Liver (tissue), 9 donors: ENCODE results near the gene TRAPPC3. TPM values are rescaled to one million over a fixed set of nuclear protein-coding genes. Genes with fewer than 3 reads are reported as not detected.

Experiments
- DNase-seq: peaks from one replicate; pipeline ENCODE4 v3.0.0-alpha.2; 2017; ENCODE audit warnings: low spot score
- H3K27ac ChIP-seq, 2 donors: one replicate each; pipeline ENCODE4 v1.7.0; 2013; ENCODE audit warnings: inconsistent platforms in 2 of 2, low read length in 2 of 2, control low read depth in 1 of 2, low read depth in 1 of 2, mild to moderate bottlenecking in 1 of 2
- H3K27me3 ChIP-seq, 4 donors: one replicate each; pipeline versions ENCODE4 v1.6.1 to v1.7.0; 2013; ENCODE audit warnings: low read length in 3 of 4, inconsistent platforms in 1 of 4, mild to moderate bottlenecking in 1 of 4, moderate library complexity in 1 of 4; ENCODE audit not compliant: control insufficient read depth in 4 of 4, insufficient read depth in 4 of 4
- H3K36me3 ChIP-seq, 4 donors: one replicate each; pipeline versions ENCODE4 v1.6.1 to v1.7.0; 2013; ENCODE audit warnings: low read length in 3 of 4, mild to moderate bottlenecking in 3 of 4, low read depth in 1 of 4, moderate library complexity in 1 of 4; ENCODE audit not compliant: control insufficient read depth in 4 of 4, insufficient read depth in 3 of 4
- H3K4me1 ChIP-seq, 4 donors: one replicate each; pipeline versions ENCODE4 v1.6.1 to v1.7.0; 2013; ENCODE audit warnings: low read length in 3 of 4, mild to moderate bottlenecking in 3 of 4, moderate library complexity in 1 of 4; ENCODE audit not compliant: control insufficient read depth in 4 of 4, insufficient read depth in 4 of 4
- H3K4me3 ChIP-seq, 3 donors: one replicate each; pipeline versions ENCODE4 v1.6.1 to v1.7.0; 2013; ENCODE audit warnings: low read length in 3 of 3, control low read depth in 1 of 3, low read depth in 1 of 3, mild to moderate bottlenecking in 1 of 3
- H3K9ac ChIP-seq, 2 donors: one replicate each; pipeline ENCODE4 v1.7.0; 2013; ENCODE audit warnings: low read length in 2 of 2, mild to moderate bottlenecking in 2 of 2, moderate library complexity in 2 of 2, control low read depth in 1 of 2, low read depth in 1 of 2
- H3K9me3 ChIP-seq, 4 donors: one replicate each; pipeline versions ENCODE4 v1.6.1 to v1.7.0; 2013; ENCODE audit warnings: low read length in 3 of 4; ENCODE audit not compliant: control insufficient read depth in 4 of 4
- EGR1 ChIP-seq, 2 donors: IDR thresholded peaks; 2 replicates each; pipeline ENCODE4 v1.6.1; 2016 to 2018; ENCODE audit warnings: antibody characterized with exemption in 2 of 2, low read depth in 2 of 2
- FOXA1 ChIP-seq: IDR thresholded peaks from 2 replicates; pipeline ENCODE4 v1.6.1; 2016; ENCODE audit warnings: antibody characterized with exemption
- FOXA2 ChIP-seq: IDR thresholded peaks from 2 replicates; pipeline ENCODE4 v1.6.1; 2016; ENCODE audit warnings: antibody characterized with exemption
- GABPA ChIP-seq, 2 donors: IDR thresholded peaks in 1 of 2; conservative IDR thresholded peaks in 1 of 2; 2 replicates each; pipeline ENCODE4 v1.6.1; 2016; ENCODE audit warnings: antibody characterized with exemption in 2 of 2, mild to moderate bottlenecking in 1 of 2, moderate library complexity in 1 of 2
- JUND ChIP-seq, 2 donors: IDR thresholded peaks; 2 replicates each; pipeline ENCODE4 v1.6.1; 2016; ENCODE audit warnings: antibody characterized with exemption in 2 of 2
- MAX ChIP-seq: IDR thresholded peaks from 2 replicates; pipeline ENCODE4 v1.6.1; 2016; ENCODE audit warnings: antibody characterized with exemption
- SP1 ChIP-seq: IDR thresholded peaks from 2 replicates; pipeline ENCODE4 v1.6.1; 2018; ENCODE audit warnings: antibody characterized with exemption, mild to moderate bottlenecking
- TAF1 ChIP-seq: conservative IDR thresholded peaks from 2 replicates; pipeline ENCODE4 v1.6.1; 2016; ENCODE audit warnings: antibody characterized with exemption, mild to moderate bottlenecking
- YY1 ChIP-seq: IDR thresholded peaks from 2 replicates; pipeline ENCODE4 v1.6.1; 2016; ENCODE audit warnings: antibody characterized with exemption, mild to moderate bottlenecking
- WGBS: extraction: QIAGEN DNeasy Blood & Tissue Kit; methylation state at CpG from one replicate; pipeline ENCODE4 v1.1.7; 2013; 5-methylcytosine and 5-hydroxymethylcytosine counted together
- polyA plus RNA-seq, 2 donors: library from polyadenylated mRNA; stranded (reverse) in 1 of 2; unstranded in 1 of 2; fragments of 200-250 nt in 1 of 2; fragments of >200 nt in 1 of 2; fragmentation: Nextera tagmentation in 1 of 2; extraction: Ambion mirVana in 1 of 2; gene quantifications; one replicate each; pipeline versions ENCODE4 v1.2.1 to v1.2.3, GENCODE V29; 2013 to 2015
- total RNA-seq, 2 donors: library from RNA; depleted of rRNA; stranded (reverse); fragments of >200 nt; gene quantifications; one replicate each; pipeline ENCODE4 v1.2.3, GENCODE V29; 2014
- TF ChIP-seq, protein P1 (sequence below): IDR thresholded peaks from 2 replicates; pipeline ENCODE4 v1.6.1; 2016; ENCODE audit warnings: antibody characterized with exemption, mild to moderate bottlenecking
- TF ChIP-seq, protein P2 (sequence below): fragments of 150-350 bp; IDR thresholded peaks from 2 replicates; pipeline ENCODE4 v1.5.1; 2017; ENCODE audit warnings: improper control_type of control experiment, low read depth, low read length; ENCODE audit not compliant: missing input control
- TF ChIP-seq, protein P3 (sequence below): IDR thresholded peaks from 2 replicates; pipeline ENCODE4 v1.6.1; 2016; ENCODE audit warnings: antibody characterized with exemption
- TF ChIP-seq, protein P4 (sequence below): IDR thresholded peaks from 2 replicates; pipeline ENCODE4 v1.6.1; 2016; ENCODE audit warnings: antibody characterized with exemption
- donor health status: healthy.
- donor health status: healthy.
- donor health status: healthy.
- donor health status: healthy.
- donor health status: healthy.

Gene TRAPPC3
- total and polyA plus RNA-seq, 4 donors: 24.2 to 56.1 (median 30.4) TPM

DNA sequence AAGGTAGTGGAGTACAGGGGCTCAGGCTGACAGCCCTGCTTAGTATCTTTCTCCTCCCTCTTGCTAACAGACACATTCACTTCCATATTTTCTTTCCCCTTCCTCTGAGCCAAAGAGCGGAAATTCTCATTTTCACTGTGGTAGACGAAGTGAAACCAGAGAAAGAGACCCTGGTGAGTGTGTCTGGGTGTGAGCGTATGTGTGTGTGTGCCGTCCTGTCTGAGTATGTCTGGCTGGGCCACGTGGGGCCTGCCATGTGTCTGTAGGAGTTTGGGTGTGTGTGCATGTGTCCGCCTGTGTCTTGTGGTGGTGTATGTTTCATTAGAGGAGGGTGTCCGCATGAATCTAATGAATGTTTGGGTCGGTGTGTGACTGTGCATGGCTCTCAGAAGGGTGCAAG, 25.9 kb downstream of the TRAPPC3 start:
- no peaks in the 10 kb centered on the region for H3K9me3 ChIP-seq
- H3K4me1 ChIP-seq: peaks cover 0 to 3% (median 0%) of the 10 kb centered on the region in 4 donors
- H3K36me3 ChIP-seq: no peaks in the 10 kb centered on the region
- DNase-seq: no peak
- no peak overlapping the region for H3K9ac ChIP-seq
- TF ChIP-seq FOXA2 (no peak), EGR1 (IDR thresholded peaks at IDR 0.05; ENCODE audit: low read depth in 2 of 2) (no peak), TAF1 (no peak), JUND (IDR thresholded peaks at IDR 0.05) (no peak), YY1 (no peak), SP1 (no peak), MAX (no peak), GABPA (IDR thresholded peaks at IDR 0.05 in 1 of 2, conservative IDR thresholded peaks at IDR 0.05 in 1 of 2) (no peak), FOXA1 (no peak)
- TF ChIP-seq, protein P1, sequence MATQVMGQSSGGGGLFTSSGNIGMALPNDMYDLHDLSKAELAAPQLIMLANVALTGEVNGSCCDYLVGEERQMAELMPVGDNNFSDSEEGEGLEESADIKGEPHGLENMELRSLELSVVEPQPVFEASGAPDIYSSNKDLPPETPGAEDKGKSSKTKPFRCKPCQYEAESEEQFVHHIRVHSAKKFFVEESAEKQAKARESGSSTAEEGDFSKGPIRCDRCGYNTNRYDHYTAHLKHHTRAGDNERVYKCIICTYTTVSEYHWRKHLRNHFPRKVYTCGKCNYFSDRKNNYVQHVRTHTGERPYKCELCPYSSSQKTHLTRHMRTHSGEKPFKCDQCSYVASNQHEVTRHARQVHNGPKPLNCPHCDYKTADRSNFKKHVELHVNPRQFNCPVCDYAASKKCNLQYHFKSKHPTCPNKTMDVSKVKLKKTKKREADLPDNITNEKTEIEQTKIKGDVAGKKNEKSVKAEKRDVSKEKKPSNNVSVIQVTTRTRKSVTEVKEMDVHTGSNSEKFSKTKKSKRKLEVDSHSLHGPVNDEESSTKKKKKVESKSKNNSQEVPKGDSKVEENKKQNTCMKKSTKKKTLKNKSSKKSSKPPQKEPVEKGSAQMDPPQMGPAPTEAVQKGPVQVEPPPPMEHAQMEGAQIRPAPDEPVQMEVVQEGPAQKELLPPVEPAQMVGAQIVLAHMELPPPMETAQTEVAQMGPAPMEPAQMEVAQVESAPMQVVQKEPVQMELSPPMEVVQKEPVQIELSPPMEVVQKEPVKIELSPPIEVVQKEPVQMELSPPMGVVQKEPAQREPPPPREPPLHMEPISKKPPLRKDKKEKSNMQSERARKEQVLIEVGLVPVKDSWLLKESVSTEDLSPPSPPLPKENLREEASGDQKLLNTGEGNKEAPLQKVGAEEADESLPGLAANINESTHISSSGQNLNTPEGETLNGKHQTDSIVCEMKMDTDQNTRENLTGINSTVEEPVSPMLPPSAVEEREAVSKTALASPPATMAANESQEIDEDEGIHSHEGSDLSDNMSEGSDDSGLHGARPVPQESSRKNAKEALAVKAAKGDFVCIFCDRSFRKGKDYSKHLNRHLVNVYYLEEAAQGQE: no peak
- TF ChIP-seq, protein P2, sequence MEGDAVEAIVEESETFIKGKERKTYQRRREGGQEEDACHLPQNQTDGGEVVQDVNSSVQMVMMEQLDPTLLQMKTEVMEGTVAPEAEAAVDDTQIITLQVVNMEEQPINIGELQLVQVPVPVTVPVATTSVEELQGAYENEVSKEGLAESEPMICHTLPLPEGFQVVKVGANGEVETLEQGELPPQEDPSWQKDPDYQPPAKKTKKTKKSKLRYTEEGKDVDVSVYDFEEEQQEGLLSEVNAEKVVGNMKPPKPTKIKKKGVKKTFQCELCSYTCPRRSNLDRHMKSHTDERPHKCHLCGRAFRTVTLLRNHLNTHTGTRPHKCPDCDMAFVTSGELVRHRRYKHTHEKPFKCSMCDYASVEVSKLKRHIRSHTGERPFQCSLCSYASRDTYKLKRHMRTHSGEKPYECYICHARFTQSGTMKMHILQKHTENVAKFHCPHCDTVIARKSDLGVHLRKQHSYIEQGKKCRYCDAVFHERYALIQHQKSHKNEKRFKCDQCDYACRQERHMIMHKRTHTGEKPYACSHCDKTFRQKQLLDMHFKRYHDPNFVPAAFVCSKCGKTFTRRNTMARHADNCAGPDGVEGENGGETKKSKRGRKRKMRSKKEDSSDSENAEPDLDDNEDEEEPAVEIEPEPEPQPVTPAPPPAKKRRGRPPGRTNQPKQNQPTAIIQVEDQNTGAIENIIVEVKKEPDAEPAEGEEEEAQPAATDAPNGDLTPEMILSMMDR: no peak
- TF ChIP-seq, protein P3, sequence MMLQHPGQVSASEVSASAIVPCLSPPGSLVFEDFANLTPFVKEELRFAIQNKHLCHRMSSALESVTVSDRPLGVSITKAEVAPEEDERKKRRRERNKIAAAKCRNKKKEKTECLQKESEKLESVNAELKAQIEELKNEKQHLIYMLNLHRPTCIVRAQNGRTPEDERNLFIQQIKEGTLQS: no peak
- TF ChIP-seq, protein P4, sequence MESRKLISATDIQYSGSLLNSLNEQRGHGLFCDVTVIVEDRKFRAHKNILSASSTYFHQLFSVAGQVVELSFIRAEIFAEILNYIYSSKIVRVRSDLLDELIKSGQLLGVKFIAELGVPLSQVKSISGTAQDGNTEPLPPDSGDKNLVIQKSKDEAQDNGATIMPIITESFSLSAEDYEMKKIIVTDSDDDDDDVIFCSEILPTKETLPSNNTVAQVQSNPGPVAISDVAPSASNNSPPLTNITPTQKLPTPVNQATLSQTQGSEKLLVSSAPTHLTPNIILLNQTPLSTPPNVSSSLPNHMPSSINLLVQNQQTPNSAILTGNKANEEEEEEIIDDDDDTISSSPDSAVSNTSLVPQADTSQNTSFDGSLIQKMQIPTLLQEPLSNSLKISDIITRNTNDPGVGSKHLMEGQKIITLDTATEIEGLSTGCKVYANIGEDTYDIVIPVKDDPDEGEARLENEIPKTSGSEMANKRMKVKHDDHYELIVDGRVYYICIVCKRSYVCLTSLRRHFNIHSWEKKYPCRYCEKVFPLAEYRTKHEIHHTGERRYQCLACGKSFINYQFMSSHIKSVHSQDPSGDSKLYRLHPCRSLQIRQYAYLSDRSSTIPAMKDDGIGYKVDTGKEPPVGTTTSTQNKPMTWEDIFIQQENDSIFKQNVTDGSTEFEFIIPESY: no peak
- WGBS: 70% methylated on average over 8 of the region's 8 CpGs
- H3K27me3 ChIP-seq: no peaks in the 10 kb centered on the region
- no peak overlapping the region for H3K27ac ChIP-seq
- H3K4me3 ChIP-seq: no peak overlapping the region
